Body of pancreas (tissue), 4 donors: Measurements from ENCODE around the gene BCL10.

Experiments
- POLR2A ChIP-seq, 3 donors: fragments of 450-650 bp; IDR thresholded peaks; one replicate each; pipeline ENCODE4 v1.6.1; 2016; ENCODE audit warnings: antibody characterized with exemption in 3 of 3, mild to moderate bottlenecking in 2 of 3
- TF ChIP-seq, protein P1 (sequence below), 7 experiments: fragments of 450-650 bp in 4 of 7; fragments of 200-600 bp in 3 of 7; sonication (generic) in 3 of 7; IDR thresholded peaks; one replicate each; pipeline ENCODE4 v1.5.1; 2016 to 2019; ENCODE audit warnings: antibody characterized with exemption in 7 of 7

DNA sequence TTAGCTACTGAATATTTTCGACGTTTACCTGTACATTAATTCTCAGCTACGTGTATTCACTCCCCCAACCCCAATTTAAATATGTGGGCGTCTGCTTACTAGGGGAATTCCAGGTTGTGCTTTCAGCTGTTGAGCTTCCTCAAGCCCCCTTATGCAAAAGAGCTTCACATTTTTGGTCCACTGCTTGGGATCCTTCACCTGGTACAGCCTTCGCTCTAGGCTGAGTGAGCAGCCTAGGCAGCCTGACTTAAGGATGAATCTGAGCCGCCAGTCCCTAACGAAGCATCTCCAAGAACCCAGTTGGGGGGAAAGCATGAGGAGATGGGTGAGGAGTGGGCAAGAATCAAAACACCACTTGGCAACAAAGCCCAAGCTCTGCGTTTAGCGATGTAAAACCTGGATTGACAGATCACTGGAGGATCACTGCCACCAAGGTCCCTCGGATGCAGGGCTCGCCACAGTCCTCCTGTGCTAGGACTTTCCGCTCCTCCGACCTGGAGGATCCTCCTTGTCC, 674 bp downstream of the BCL10 start:
- no peak for TF ChIP-seq POLR2A (IDR thresholded peaks at IDR 0.05)
- TF ChIP-seq, protein P1, sequence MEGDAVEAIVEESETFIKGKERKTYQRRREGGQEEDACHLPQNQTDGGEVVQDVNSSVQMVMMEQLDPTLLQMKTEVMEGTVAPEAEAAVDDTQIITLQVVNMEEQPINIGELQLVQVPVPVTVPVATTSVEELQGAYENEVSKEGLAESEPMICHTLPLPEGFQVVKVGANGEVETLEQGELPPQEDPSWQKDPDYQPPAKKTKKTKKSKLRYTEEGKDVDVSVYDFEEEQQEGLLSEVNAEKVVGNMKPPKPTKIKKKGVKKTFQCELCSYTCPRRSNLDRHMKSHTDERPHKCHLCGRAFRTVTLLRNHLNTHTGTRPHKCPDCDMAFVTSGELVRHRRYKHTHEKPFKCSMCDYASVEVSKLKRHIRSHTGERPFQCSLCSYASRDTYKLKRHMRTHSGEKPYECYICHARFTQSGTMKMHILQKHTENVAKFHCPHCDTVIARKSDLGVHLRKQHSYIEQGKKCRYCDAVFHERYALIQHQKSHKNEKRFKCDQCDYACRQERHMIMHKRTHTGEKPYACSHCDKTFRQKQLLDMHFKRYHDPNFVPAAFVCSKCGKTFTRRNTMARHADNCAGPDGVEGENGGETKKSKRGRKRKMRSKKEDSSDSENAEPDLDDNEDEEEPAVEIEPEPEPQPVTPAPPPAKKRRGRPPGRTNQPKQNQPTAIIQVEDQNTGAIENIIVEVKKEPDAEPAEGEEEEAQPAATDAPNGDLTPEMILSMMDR (IDR thresholded peaks at IDR 0.05), result no peak
